ENCODE results near the gene SKAP1. TPM values are rescaled to one million over a fixed set of nuclear protein-coding genes. Genes with fewer than 3 reads are reported as not detected.
A peak's percentile ranks its signal among the peaks of the same experiment; 100 is the strongest.

SKAP1 gene
- total RNA-seq, 1 donor from 2014 or later = 20.9 TPM

- ATAC-seq = no peak
Measured at GRCh38 chr17:48125829-48126531, 304.0 kb downstream of the SKAP1 start.

GRCh38 chr17:48123776-48124388 is 306.1 kb downstream of the SKAP1 start:
- no peak for DNase-seq (ENCODE audit: low spot score)

More at GRCh38 chr17:48125829-48126531, 304.0 kb downstream of the SKAP1 start:
- no peak for DNase-seq (ENCODE audit: low spot score)

GRCh38 chr17:48123111-48123510 is 306.9 kb downstream of the SKAP1 start:
- no peak for DNase-seq (ENCODE audit: low spot score)
- no peak for ATAC-seq

More at GRCh38 chr17:48123776-48124388, 306.1 kb downstream of the SKAP1 start:
- no peak for ATAC-seq

GRCh38 chr17:48122665-48123045 is 307.4 kb downstream of the SKAP1 start:
- no peak for DNase-seq (ENCODE audit: low spot score)
- ATAC-seq = no peak

GRCh38 chr17:48121923-48122664 is 307.9 kb downstream of the SKAP1 start:
- DNase-seq (ENCODE audit: low spot score) = no peak
- no peak for ATAC-seq

- ATAC-seq (peak; percentile 23), DNase-seq (ENCODE audit: low spot score) (no peak)
Measured at GRCh38 chr17:48113201-48113676, 316.8 kb downstream of the SKAP1 start.

- DNase-seq (ENCODE audit: low spot score) (no peak), ATAC-seq (no peak)
Measured at GRCh38 chr17:48111937-48112241, 318.1 kb downstream of the SKAP1 start.

GRCh38 chr17:48110761-48111160 is 319.3 kb downstream of the SKAP1 start:
- ATAC-seq (no peak), DNase-seq (ENCODE audit: low spot score) (no peak)

- peak; percentile 96 for ATAC-seq
- peak; percentile 92 for DNase-seq (ENCODE audit: low spot score)
Measured at GRCh38 chr17:48107137-48108055, 322.6 kb downstream of the SKAP1 start, which contains the start of gene SNX11. SNX11 (plus strand) TSS chr17:48107766; CDS start chr17:48112044, 4,278 bp downstream.

GRCh38 chr17:48106802-48107136 is 323.2 kb downstream of the SKAP1 start:
- DNase-seq (ENCODE audit: low spot score) (no peak), ATAC-seq (no peak)

GRCh38 chr17:48104440-48104839 is 325.6 kb downstream of the SKAP1 start:
- ATAC-seq (no peak), DNase-seq (ENCODE audit: low spot score) (no peak)

- no peak for DNase-seq (ENCODE audit: low spot score)
- no peak for ATAC-seq
Measured at GRCh38 chr17:48102798-48103715, 327.0 kb downstream of the SKAP1 start.

- DNase-seq (ENCODE audit: low spot score) (no peak), ATAC-seq (no peak)
Measured at GRCh38 chr17:48102043-48102750, 327.8 kb downstream of the SKAP1 start.

GRCh38 chr17:48101012-48101720 is 328.8 kb downstream of the SKAP1 start, which contains the start of gene CBX1:
CBX1 (minus strand) TSS chr17:48101478; CDS start chr17:48077004, 24,474 bp downstream.
- peak; percentile 95 for DNase-seq (ENCODE audit: low spot score)
- ATAC-seq = peak; percentile 97

- DNase-seq (ENCODE audit: low spot score) (peak; percentile 52), ATAC-seq (peak; percentile 25)
Measured at GRCh38 chr17:48100591-48101011, 329.4 kb downstream of the SKAP1 start.

- DNase-seq (ENCODE audit: low spot score) = no peak
- no peak for ATAC-seq
Measured at GRCh38 chr17:48100160-48100559, 329.9 kb downstream of the SKAP1 start.

- ATAC-seq (no peak), DNase-seq (ENCODE audit: low spot score) (no peak)
Measured at GRCh38 chr17:48095611-48096010, 334.4 kb downstream of the SKAP1 start.

- no peak for DNase-seq (ENCODE audit: low spot score)
- ATAC-seq = no peak
Measured at GRCh38 chr17:48093341-48094045, 336.5 kb downstream of the SKAP1 start.
